Heart right ventricle (tissue), 16 donors: ENCODE data around the gene GARS1. TPM values are rescaled to one million over a fixed set of nuclear protein-coding genes. Genes with fewer than 3 reads are reported as not detected.

Experiments used
- ATAC-seq, 8 donors: fragments of 200-7000 bp; cut with Tn5 transposase; one replicate each; pipeline ENCODE4 v1.9.1; 2020; ENCODE audit warnings: mild to moderate bottlenecking in 8 of 8, moderate library complexity in 8 of 8, moderate number of reproducible peaks in 1 of 8
- DNase-seq, 2 donors: peaks; one replicate each; pipeline ENCODE4 v3.0.0-alpha.2; 2020
- H3K27ac ChIP-seq, 10 donors: fragments of 200-600 bp; sonication (generic) in 2 of 10; one replicate each; pipeline versions ENCODE4 v1.5.0 to v1.8.0; 2020 to 2022; ENCODE audit warnings: mild to moderate bottlenecking in 3 of 10
- H3K27me3 ChIP-seq, 7 donors: fragments of 200-600 bp; one replicate each; pipeline ENCODE4 v1.8.0; 2021 to 2022; ENCODE audit warnings: mild to moderate bottlenecking in 2 of 7
- H3K36me3 ChIP-seq, 9 donors: fragments of 200-600 bp; sonication (generic) in 1 of 9; one replicate each; pipeline versions ENCODE4 v1.5.0 to v1.8.0; 2020 to 2022; ENCODE audit warnings: mild to moderate bottlenecking in 2 of 9
- H3K4me1 ChIP-seq, 9 donors: fragments of 200-600 bp; sonication (generic) in 1 of 9; one replicate each; pipeline versions ENCODE4 v1.5.0 to v1.8.0; 2020 to 2022; ENCODE audit warnings: mild to moderate bottlenecking in 4 of 9
- H3K4me3 ChIP-seq, 10 donors: fragments of 200-600 bp; sonication (generic) in 2 of 10; one replicate each; pipeline versions ENCODE4 v1.5.0 to v1.8.0; 2020 to 2022; ENCODE audit warnings: mild to moderate bottlenecking in 7 of 10, moderate library complexity in 2 of 10
- H3K9me3 ChIP-seq, 11 donors: fragments of 200-600 bp in 10 of 11; sonication (generic) in 2 of 11; one replicate each; pipeline versions ENCODE4 v1.5.0 to v1.8.0; 2013 to 2022; ENCODE audit warnings: mild to moderate bottlenecking in 2 of 11, control low read depth in 1 of 11, moderate library complexity in 1 of 11
- WGBS, 2 donors: extraction: QIAGEN DNeasy Blood & Tissue Kit; methylation state at CpG; one replicate each; pipeline ENCODE4 v1.1.7; 2013; ENCODE audit warnings: inconsistent platforms in 1 of 2; 5-methylcytosine and 5-hydroxymethylcytosine counted together
- intact Hi-C, 10 donors: fragments of 100-400 bp; cut with DNase I; formaldehyde crosslinking; loops; one replicate each; pipeline versions ENCODE4 v1.11.1 to v1.14.2; 2022
- polyA plus RNA-seq, 2 donors: library from polyadenylated mRNA; stranded (reverse); fragments of 200-250 nt; gene quantifications; one replicate each; pipeline ENCODE4 v1.2.3, GENCODE V29; 2013
- total RNA-seq, 10 donors: library from RNA; stranded (reverse); fragmentation: NEBNext Ultra II Directional in 3 of 10; extraction: Animal tissue kit (Norgen Biotek cat#: 25700) in 3 of 10; gene quantifications; one replicate each; pipeline versions ENCODE4 v1.2.1 to v1.2.4, GENCODE V29; 2021 to 2023
- TF ChIP-seq, protein P1 (sequence below), 9 donors: fragments of 200-600 bp; sonication (generic) in 2 of 9; IDR thresholded peaks; one replicate each; pipeline versions ENCODE4 v1.5.0 to v1.8.0; 2021 to 2022; ENCODE audit warnings: antibody characterized with exemption in 9 of 9, mild to moderate bottlenecking in 5 of 9, moderate library complexity in 1 of 9
- donor health status: Arrhythmogenic right ventricular cardiomyopathy.
- donor health status: ischemic (EF 13 %, LVEDD 7.1; RV severe dilation, severe dysfunction).
- donor health status: healthy with polysubstance abuse.
- donor health status: DM: no; HTN: yes; CAD: no.
- donor health status: DM: no; HTN: no; CAD: no.
- donor health status: ischemic (EF 25% LVEDD 6.9; RV normal size, moderate dysfunction).
- donor health status: ischemic (EF 25% LVEDD 5.7; RV mildly dilated, moderate dysfunction).
- donor health status: healthy.
- donor health status: DM: yes; HTN: yes; CAD: no.
- donor health status: Ischemic cardiomyopathy.
- donor health status: ischemic (EF 35%, LVEDD 5.7; RV mildly dilated, moderate dysfunction).
- donor health status: nonischemic (EF 11% LVEDD 7.7; RV severe dilation, severe dysfunction).
- donor health status: DM: yes; HTN: yes; CAD: no.
- donor health status: PGD.
- donor health status: ischemic (EF 29% LVEDD 5.4; RV normal size, mild dysfunction).
- donor health status: nonischemic (EF 23%, LVEDD 6.1; RV moderate dilation, normal function).

The GARS1 gene
- total and polyA plus RNA-seq, 12 donors = 36.5 to 95.6 (median 41.6) TPM

DNA sequence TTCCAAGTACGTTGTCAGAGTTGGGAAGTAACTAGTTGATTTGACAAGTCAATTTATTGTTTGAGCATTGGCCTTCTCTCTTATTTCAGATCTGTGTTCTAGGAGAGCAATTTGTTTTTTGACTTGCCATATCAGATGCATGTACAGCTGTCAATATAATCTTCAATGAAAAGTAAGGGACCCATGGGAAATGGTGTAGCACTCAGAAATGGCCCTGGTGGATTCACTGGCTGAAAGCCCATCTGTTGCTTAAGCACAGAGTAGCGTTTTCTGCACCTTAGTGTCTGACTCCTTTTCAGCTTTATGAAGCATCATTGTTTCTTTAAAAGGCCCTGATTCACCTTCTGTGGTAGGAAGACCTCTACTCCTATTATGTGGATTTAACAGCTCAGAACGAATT is 10.2 kb downstream of the GARS1 start:
- 82 to 87% methylated on average over 3 of the region's 3 CpGs for WGBS, 2 donors
- intact Hi-C loops = no loop called here
- H3K27me3 ChIP-seq = no peaks in the 10 kb centered on the region
- no peak overlapping the region for H3K4me3 ChIP-seq
- TF ChIP-seq, protein P1, sequence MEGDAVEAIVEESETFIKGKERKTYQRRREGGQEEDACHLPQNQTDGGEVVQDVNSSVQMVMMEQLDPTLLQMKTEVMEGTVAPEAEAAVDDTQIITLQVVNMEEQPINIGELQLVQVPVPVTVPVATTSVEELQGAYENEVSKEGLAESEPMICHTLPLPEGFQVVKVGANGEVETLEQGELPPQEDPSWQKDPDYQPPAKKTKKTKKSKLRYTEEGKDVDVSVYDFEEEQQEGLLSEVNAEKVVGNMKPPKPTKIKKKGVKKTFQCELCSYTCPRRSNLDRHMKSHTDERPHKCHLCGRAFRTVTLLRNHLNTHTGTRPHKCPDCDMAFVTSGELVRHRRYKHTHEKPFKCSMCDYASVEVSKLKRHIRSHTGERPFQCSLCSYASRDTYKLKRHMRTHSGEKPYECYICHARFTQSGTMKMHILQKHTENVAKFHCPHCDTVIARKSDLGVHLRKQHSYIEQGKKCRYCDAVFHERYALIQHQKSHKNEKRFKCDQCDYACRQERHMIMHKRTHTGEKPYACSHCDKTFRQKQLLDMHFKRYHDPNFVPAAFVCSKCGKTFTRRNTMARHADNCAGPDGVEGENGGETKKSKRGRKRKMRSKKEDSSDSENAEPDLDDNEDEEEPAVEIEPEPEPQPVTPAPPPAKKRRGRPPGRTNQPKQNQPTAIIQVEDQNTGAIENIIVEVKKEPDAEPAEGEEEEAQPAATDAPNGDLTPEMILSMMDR (IDR thresholded peaks at IDR 0.05) = no peak
- H3K27ac ChIP-seq = no peak overlapping the region
- H3K36me3 ChIP-seq = peaks cover 0 to 100% (median 59%) of the 10 kb centered on the region in 9 donors
- peaks cover 0 to 3% (median 0%) of the 10 kb centered on the region in 9 donors for H3K4me1 ChIP-seq
- H3K9me3 ChIP-seq = no peaks in the 10 kb centered on the region
- DNase-seq (no peak), ATAC-seq (no peak)

DNA sequence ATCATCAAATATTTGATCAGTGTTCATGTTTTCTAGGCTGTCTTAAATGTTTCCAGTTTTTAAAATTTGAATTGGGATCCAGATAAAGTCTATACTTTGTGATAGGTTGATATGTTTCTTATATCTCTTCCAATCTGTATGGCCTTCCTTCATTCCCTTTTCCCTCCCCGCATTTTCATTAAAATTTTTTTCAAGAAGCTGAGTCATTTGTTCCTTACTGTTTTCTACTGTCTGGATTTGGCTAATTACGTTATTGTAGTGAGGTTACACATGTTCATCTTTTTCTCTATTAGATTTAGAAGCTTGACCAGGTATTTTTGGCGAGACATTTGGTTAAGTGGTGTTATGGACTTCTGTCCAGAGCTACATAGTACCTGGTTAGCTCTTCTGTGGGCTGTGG is 11.2 kb downstream of the GARS1 start:
- TF ChIP-seq, protein P1 (IDR thresholded peaks at IDR 0.05) = no peak
- Histone ChIP-seq H3K4me1 (peaks cover 0 to 3% (median 0%) of the 10 kb centered on the region in 9 donors), H3K27me3 (no peaks in the 10 kb centered on the region), H3K27ac (no peak overlapping the region), H3K36me3 (peaks cover 0 to 100% (median 56%) of the 10 kb centered on the region in 9 donors), H3K9me3 (no peaks in the 10 kb centered on the region), H3K4me3 (no peak overlapping the region)
- DNase-seq (no peak), ATAC-seq (no peak)
- intact Hi-C loops = no loop called here
- WGBS, 2 donors = 94 to 97% methylated on average over 3 of the region's 3 CpGs

DNA sequence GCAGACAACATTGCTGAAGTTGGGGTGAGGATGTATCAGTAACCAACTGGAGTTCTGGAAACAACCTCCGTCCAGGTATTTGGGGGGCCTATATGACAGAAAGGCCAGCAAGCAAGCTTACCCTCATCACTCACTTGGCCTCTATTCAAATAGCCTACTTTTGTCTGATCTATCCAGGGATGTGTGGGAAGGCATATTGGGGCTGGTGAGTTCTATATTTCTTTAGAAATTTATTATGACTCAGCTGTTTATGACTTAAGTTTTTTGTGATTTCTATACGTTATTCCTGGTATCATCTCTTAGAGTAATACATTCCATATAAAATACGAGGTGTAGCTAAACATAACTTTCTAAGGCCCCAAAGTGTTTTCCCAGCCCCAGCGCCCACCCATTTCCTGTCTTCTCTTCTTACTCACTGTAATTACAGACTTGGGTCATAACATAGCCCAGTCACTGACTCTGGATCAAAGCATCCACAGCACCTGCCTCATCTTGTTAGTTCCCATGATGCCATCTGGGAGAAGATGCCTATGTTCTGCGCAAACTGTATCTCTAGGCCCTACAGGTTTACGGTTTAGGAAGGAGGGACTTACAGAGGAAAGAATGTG is 18.1 kb downstream of the GARS1 start:
- 87 to 91% methylated on average over 6 of the region's 6 CpGs for WGBS, 2 donors
- ATAC-seq (no peak), DNase-seq (no peak)
- no peak overlapping the region for H3K27ac ChIP-seq
- H3K36me3 ChIP-seq = peaks cover 0 to 100% (median 28%) of the 10 kb centered on the region in 9 donors
- intact Hi-C loops = no loop called here
- no peak overlapping the region for H3K4me3 ChIP-seq
- peaks cover 0 to 8% (median 0%) of the 10 kb centered on the region in 9 donors for H3K4me1 ChIP-seq
- TF ChIP-seq, protein P1 (IDR thresholded peaks at IDR 0.05) = no peak
- no peaks in the 10 kb centered on the region for H3K27me3 ChIP-seq
- H3K9me3 ChIP-seq = no peaks in the 10 kb centered on the region

DNA sequence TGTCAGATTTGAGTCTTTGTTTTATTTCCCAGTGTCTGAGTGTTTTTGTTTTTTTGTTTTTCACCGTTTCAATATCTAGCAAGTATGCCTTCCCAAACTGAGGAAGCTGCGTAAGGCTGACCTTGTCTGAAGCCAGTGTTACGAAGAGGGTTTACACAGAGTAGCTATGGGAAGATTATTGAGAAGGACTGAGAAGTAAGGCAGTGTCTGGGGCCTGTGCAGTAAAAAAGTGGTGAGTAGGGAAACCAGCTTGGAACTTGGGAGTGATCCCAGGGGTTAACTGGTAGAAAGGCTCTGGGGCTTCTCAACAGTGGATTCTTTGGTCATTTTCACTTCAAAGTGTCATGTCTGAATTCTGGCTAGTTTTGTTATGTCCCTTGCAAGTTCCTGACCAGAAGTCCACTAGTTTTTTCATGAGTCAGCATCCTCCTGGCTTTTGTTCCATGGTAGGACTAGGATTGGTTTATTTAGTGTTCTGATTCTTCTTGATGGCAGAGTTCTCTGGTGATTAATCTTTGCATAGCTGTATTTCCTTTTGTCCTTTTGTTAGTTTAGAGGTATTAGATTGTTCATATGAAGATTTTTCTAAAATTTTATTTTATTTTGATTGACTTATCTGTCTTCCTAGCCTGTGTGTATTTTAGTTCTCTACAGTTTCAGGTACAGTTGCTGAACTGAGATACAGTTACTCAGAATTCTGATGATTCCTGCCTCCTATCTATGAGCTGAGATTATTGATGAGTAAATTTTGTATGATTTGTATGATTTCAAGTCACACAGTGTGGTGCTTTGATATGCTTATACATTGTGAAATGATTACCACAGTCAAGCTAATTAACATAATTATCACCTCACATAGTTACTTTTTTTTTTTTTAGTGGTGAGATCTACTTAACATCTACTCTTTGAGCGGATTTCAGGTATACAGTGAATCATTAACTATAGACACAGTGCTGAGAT is 19.0 kb downstream of the GARS1 start:
- Histone ChIP-seq H3K9me3 (no peaks in the 10 kb centered on the region), H3K27me3 (no peaks in the 10 kb centered on the region), H3K4me1 (peaks cover 0 to 8% (median 0%) of the 10 kb centered on the region in 9 donors), H3K27ac (no peak overlapping the region), H3K4me3 (no peak overlapping the region), H3K36me3 (peaks cover 0 to 100% (median 28%) of the 10 kb centered on the region in 9 donors)
- 95 to 97% methylated on average over 4 of the region's 4 CpGs for WGBS, 2 donors
- TF ChIP-seq, protein P1 (IDR thresholded peaks at IDR 0.05) = no peak
- DNase-seq (no peak), ATAC-seq (no peak)
- intact Hi-C loops = no loop called here
